SK-N-DZ (cell line): ENCODE measurements around the gene NHERF1. TPM values are rescaled to one million over a fixed set of nuclear protein-coding genes. Genes with fewer than 3 reads are reported as not detected.

ENCODE experiments used
- DNase-seq: peaks from one replicate; pipeline ENCODE4 v3.0.0-alpha.2; 2015; ENCODE audit warnings: low spot score
- polyA plus RNA-seq, 2 experiments: library from polyadenylated mRNA; depleted of rRNA; stranded (reverse); fragments of >200 nt; gene quantifications; 2 replicates each; pipeline ENCODE4 v1.2.3, GENCODE V29; 2014

Gene NHERF1
- 25.8 and 39.1 TPM in 2 replicates for polyA plus RNA-seq (2014; cell fraction: cytosol; rRNA removed)
- polyA plus RNA-seq (2014; cell fraction: nucleus; rRNA removed): 15.7 and 16.5 TPM in 2 replicates

GRCh38 chr17:74748529-74749278 lies at the start of gene NHERF1:
Gene NHERF1 (plus strand): TSS chr17:74748628. CDS start chr17:74748847, 219 bp downstream.
- DNase-seq: peak; percentile 93

- DNase-seq: no peak
Observed at GRCh38 chr17:74699236-74699635, 49.2 kb upstream of the NHERF1 start.

- DNase-seq: no peak
Observed at GRCh38 chr17:74702116-74702871, 46.1 kb upstream of the NHERF1 start.

GRCh38 chr17:74703311-74703710 lies 45.1 kb upstream of the NHERF1 start:
- no peak for DNase-seq

- no peak for DNase-seq
Observed at GRCh38 chr17:74704544-74704943, 43.9 kb upstream of the NHERF1 start.

GRCh38 chr17:74711058-74711824 lies 37.2 kb upstream of the NHERF1 start:
- no peak for DNase-seq

- DNase-seq: no peak
Observed at GRCh38 chr17:74712301-74712700, 36.1 kb upstream of the NHERF1 start.

- DNase-seq: no peak
Observed at GRCh38 chr17:74712756-74713155, 35.7 kb upstream of the NHERF1 start, which contains the start of gene CD300LF. Gene CD300LF (minus strand): TSS chr17:74712923. CDS start chr17:74712866, 57 bp downstream.

- no peak for DNase-seq
Observed at GRCh38 chr17:74713171-74713755, 35.2 kb upstream of the NHERF1 start.

GRCh38 chr17:74715144-74715543 lies 33.3 kb upstream of the NHERF1 start:
- DNase-seq: no peak

GRCh38 chr17:74720506-74720905 lies 27.9 kb upstream of the NHERF1 start:
- DNase-seq: no peak

GRCh38 chr17:74722782-74723181 lies 25.6 kb upstream of the NHERF1 start:
- DNase-seq: no peak

- no peak for DNase-seq
Observed at GRCh38 chr17:74723891-74724290, 24.5 kb upstream of the NHERF1 start.

GRCh38 chr17:74725111-74725510 lies 23.3 kb upstream of the NHERF1 start:
- no peak for DNase-seq

- DNase-seq: no peak
Observed at GRCh38 chr17:74728033-74728701, 20.3 kb upstream of the NHERF1 start.

- no peak for DNase-seq
Observed at GRCh38 chr17:74728702-74729075, 19.7 kb upstream of the NHERF1 start.

- DNase-seq: no peak
Observed at GRCh38 chr17:74729368-74729767, 19.1 kb upstream of the NHERF1 start.

GRCh38 chr17:74729866-74730265 lies 18.6 kb upstream of the NHERF1 start:
- no peak for DNase-seq

- no peak for DNase-seq
Observed at GRCh38 chr17:74730491-74731346, 17.7 kb upstream of the NHERF1 start.

- no peak for DNase-seq
Observed at GRCh38 chr17:74731347-74731605, 17.2 kb upstream of the NHERF1 start.
